C1 segment of cervical spinal cord (tissue), 14 donors: ENCODE data around the gene AKT3.

ENCODE experiments used
- DNase-seq, 14 donors: peaks; one replicate each; lab custom pipeline; 2025; lab: John Stamatoyannopoulos, UW

Gene AKT3

DNA sequence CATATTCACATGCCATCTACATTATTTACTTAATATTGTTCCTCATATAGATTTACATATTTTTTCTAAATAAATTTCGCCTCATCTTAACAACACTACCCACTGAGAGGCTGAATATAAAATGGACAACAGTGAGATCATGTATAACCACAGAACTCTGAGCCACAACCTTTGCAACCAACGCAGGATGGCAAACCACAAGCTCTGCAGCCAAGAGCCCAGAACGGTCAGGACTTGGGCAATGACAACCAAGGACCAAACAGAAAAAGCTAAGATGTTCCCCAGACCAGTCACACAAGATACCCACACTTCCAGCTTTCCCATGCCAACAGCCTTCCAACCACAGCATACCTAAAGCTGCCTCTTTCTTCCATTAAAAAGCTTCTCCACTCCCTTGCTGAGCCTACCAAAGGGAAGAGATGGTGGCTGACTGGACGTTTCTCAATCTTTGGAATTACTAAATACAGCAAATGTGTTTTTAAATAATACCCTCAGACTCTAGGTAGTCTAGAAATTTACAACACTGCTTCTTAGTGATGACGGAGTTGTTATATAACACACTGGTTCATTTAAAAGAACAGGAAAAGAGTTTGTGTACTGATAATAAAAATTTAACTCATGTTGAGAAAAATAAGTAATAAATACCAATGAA is 117.9 kb downstream of the AKT3 start:
- DNase-seq, result peak in 1 of 14 donors; percentile 11

DNA sequence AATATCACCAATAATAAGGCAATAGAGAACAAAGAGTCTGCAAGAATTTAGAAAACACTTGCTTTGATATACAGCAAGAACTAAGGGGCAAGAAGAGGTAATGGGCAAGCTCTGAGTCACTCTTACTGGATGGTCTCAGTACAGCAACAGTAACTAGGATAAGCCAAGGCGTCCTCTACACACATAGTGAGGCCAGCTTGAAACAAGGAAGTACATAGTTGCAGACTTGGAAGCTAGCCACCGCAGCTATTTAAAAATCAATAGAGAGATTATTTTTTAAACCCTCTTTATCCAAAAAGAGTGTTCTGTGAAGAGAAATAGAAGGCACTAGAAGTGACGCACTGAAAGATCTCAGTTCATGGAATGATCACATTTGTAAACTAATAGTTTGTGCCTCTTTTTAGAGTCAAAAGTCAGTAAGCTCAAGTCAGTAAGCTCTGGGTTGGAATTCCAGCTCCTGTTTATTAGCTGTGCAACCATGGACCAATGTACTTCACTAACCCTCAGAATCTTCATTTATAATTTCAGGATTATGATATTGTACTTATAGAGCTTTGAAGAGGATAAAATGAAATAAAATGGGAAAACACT is 118.6 kb downstream of the AKT3 start:
- DNase-seq, result peak in 3 of 14 donors; percentile 22 to 36 (median 27)

DNA sequence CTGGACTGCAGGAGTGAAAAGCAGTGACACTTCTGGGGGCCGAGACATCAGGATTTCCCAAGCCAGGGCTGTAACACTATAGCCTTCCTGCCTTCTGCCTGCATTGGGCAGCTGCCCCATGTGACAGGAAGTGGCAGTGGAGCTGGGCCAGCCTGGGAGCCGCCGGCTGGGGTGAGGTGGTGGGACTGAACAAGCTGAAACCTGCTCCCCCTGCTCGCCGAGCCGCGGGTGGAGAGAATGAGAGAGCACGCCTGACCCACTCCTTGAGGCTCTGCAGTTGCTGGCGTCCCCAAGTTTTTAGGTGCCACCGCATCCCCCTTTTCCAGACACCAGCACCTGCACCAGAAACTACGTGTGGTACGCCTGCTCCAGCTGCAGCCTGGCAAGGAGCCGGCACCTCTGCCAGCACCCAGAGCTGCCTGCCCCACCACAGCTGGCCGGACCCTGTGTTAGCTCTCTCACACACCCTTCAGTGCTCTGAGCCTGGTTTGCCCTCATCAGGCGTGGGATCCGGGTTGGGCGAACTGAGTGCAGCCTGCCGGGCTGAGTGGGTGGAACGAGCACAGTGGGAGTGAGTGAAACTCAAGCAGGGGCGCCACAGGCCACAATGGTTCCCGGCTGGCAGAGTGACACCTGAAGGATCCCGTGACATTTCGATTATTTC is 119.4 kb downstream of the AKT3 start:
- DNase-seq, result peak in 6 of 14 donors; percentile 25 to 58 (median 42)

DNA sequence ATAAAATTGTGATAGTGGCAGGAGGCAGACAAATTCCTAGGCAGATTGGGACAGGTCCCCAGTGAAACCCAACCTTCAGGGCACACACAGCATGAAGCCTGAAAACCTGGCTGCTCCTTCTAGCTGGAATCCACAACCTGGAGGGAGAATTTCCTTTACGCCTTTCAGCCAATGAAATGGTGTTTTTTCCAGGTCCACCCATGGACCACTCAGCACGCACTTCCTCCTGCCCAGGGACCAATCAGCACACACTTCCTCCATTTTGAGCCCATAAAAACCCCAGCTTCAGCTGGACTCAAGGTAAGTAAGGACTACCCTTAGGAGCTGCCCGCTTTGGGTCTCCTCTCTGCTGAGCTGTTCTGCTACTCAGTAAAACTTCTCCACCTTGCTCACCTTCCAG is 120.1 kb downstream of the AKT3 start:
- no peak for DNase-seq

DNA sequence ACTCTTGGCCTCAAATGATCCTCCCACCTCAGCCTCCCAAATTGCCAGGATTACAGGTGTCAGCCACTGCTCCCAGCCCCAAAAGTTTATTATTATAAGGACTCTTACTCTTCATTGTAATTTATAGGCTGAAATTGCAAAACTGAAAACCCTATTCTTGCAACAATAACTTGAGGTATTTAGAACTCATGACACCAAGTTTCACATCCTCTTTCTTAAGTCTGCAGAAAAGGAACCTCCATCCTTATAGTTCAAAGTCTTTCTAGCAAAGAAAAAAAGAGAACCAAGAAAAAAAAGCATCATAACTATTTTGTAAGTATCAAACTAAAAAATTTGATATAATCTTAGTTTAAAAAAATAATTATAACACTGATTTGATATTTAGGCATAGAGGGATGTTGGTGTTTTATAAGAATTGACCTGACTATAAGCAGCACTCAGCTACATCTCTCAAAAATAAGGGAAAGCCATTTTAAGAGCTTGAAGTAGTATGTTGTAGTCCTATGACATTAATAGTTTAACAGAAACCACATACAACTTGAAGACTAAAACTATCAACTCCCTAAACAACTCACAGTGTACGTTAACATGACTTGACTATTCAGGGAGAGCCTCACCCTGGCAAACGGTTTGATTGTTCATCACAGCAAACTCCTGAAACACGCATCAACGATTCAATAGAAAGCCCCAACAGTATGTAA is 122.4 kb downstream of the AKT3 start:
- DNase-seq, result no peak

DNA sequence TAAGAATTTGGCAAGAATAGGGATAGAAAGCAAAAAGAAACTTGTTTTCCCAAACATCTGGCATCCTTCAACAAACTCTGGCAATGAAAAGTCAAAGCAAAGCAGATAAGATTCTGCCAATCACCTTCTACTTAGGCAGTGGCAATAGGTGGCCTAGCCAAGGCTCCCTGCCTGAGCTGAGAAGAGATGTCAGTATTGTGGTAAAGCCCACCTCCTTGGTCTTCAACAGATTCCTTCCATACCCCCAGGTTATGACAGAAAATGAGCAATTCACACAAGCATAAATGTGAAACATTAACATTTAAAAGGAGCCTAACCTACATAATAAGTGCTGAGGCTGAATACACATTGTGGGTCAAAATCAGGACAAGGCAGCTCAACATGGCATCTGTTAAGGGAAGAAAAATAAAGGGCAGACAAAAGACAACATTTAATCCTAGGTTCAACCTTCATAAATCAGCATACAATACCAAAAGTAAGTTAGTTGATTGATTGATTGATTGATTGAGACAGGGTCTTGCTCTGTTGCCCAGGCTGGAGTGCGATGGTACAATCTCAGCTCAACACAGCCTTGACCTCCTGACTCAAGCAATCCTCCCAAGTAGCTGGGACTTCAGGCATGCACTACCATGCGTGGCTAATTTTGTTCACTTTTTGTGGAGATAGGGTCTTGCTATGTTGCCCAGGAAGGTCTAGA is 123.1 kb downstream of the AKT3 start:
- DNase-seq, result peak in 1 of 14 donors; percentile 19

DNA sequence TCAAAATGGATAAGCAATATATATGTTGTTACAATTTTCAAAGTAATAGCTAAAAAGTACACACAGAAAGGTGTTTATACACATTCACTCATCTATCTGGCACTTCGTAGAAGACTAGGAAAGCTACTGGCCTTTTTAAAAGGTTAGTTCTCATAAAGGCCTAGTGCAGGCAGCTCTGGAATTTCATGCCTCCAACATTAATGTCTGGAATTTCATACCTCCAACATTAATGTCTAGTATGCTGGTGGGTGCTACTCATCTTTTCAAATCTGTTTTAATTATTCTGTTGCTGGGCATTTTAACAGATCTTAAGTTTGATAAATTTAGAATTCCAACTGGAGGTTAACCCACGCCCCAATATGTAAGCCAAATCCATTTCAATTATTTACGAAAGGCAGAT is 124.2 kb downstream of the AKT3 start:
- no peak for DNase-seq

DNA sequence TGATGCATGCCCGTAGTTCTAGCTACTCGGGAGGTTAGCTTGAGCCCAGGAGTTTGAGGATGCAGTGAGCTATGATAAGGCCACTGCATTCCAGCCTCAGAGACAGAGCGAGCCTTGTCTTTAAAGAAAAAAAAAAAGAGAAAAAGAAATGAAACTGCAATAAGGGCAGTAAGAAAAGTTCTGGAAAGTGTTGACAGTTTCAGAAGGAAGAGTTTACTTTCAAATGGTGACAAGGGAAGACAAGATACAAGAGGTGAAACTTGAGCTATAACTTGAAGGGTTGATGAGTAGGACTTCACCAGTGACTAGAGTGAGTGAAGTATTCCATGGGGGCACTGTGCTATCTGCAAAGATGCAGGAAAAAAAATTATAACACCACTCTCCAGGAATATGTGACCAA is 125.0 kb downstream of the AKT3 start:
- no peak for DNase-seq

DNA sequence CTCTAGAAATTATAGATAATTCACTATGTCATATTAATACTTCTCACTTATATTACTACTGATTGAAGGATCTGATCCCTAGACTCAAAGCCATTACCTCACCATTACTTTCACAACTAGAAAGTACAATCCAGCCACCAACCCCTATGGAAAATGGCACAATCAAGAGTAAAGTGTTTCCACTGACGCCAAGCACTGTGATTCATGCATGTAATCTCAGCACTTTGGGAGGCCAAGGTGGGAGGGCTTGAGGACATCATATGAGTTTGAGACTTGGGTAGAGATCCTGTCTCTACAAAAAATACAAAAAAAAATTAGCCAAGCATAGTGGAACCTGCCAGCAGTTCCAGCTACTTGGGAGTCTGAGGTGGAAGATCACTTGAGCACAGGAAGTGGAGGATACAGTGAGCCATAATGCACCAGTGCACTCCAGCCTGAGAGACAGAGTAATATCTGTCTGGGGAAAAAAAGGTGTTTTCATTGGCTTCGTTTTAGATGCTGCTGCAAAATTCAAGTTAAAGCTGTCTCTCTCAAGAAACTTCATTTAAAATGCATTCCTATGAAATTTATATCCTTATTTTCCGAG is 126.5 kb downstream of the AKT3 start:
- DNase-seq, result no peak

DNA sequence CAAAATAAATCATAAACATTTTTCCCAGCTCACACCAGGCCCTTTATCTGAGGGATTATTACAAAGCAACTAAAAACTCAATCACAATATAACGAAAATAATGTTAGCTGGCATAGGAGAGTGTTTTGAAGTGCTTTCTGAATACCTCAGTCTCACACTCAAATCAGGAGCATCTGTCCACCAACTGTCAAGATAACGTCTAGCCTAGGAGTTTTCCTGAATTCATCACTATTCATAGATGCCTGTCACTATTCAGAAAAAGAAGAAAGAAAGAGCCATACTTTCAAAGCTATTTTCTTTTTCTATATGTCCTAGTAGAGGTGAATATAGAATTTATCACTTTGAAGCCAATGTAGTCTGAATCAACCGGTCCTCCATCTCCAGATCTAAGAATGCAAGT is 127.0 kb downstream of the AKT3 start:
- DNase-seq, result no peak

DNA sequence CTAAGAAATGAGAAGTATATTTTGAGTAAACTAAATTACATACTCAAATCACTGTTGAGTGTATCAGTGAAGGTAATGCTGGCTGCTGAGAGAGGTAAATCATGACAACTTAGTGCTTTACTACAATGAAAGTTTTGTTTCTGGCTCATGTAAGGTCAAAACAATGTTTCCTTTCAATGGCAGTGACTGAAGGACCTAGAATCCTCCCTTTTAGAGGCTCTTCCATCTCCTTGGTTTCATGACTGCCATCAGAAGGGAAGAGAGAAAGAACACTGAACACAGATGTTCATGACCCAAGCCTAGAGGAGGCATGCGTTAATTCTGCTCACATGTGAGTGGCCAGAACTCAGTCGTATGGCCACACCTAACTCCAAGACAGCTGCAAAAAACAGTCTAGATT is 130.6 kb downstream of the AKT3 start:
- no peak for DNase-seq

DNA sequence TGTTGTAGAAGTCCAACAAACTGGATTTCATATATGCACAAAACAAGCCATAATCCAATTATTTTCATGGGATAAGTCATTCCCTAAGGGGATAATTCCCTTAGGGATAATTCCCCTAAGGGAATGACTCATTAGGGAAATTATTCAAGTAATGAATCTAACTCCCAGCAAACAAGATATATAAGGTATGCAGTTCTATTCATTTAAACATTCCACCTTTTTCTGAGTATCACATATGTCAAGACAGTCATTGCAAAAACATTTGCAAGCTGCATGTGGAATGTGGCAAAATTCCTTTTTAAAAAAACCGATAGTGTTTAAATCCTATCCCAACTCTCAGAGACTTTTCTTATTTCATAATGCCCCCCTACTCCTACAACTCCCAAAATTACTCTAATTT is 131.2 kb downstream of the AKT3 start:
- DNase-seq, result no peak

DNA sequence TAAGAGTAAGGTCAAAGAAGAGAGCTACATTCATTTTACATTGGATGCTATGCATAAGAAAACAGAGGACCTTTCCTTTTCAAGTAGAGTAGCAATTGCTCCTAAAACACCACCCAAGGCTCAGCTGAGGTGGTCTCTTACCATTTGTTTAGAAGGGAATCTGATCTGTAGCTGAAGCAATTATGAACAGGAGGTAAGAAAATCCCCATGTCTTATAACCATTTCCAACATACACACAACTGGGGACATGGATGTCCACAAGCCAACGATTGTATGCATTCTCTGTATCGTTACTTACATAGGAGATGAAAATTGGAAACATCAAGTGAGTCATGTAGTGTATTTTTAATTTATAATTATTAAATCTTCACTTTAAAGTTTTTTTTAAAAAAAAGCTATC is 132.0 kb downstream of the AKT3 start:
- no peak for DNase-seq

DNA sequence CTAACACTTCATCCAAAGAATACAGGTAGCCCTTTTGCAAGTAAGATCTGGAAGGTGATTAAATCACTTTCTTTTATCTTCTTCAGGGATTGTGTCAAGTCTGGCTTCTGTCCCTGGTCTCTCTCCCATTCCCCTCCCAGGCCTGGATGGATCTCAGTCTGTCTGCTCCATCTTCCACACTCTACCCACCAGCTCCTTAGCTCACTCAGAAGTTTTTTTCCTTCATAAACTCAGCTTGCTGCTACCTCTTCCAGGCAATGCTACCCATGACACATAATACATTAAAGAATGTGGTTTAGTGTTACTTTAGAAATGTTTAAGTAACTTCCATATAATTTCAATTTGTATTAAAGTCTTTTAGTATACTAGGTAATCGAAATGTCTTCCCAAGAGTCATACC is 133.1 kb downstream of the AKT3 start:
- no peak for DNase-seq

DNA sequence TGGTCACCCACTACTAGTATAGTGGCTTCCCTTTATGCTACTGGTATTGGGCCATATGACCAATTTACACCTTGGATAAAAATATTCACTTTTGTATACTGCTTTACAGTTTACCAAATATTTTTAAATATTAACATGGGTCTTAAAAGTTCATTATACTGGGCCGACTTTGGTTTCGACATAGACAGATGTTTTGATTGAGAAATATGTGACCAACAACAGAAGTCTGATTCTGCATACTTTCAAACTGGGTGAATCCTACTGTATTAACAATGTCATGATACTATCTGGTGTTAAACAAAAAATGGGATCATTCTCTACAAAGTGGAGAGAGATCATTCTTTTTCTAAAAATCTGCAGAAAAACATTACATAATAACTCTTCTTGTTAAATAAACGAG is 134.8 kb downstream of the AKT3 start:
- no peak for DNase-seq

DNA sequence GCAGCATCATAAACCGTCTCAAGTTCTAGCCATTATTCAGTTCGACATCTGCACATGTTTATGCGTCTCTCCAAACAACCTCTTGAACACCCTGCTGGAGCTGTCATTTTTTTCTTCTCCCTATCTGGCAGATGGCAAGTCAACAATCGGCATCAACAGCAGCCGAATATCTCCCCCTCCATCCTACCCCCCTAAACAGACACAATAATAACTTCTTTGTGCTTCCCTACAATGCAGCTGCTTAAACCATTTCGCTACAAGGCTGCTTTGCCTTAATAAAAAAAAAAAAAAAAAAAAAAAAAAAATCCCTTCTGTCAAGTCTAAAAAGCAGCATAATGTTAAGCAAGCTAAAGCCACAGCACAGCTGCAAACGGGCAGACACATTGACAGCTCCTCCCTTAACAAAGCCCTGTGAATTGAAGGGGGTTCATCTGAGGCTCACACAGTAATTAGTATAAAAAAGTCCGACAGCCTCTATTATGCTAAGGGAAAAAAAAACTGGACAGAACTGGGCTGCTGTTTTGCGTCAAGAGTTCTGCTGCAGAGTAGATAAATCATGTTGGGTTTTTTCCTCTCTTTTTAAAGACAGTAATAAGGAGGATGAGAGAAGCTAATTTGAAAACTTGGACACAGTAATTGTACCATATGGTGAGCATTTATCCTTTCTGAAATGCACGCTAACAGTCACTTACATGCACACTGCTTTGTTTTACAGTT is 136.4 kb downstream of the AKT3 start:
- peak in 7 of 14 donors; percentile 21 to 65 (median 57) for DNase-seq

DNA sequence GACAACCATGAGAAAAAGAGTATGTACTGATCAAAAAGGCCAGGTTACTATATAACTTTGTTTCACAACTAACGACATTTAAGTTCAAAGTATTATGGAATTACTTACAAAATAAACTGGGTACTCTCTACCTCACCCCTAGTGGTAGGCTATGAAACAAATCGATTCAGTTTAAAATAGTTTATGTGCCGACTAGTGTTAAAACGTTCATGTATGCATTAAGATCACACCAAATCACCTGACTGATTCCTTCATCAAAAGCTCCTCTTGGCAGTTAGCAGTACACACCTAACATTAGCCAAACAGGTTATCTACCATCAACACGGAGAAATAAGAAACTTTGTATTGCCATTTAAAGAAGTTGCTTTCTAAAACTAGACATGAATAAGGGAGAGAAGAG is 137.1 kb downstream of the AKT3 start:
- no peak for DNase-seq

DNA sequence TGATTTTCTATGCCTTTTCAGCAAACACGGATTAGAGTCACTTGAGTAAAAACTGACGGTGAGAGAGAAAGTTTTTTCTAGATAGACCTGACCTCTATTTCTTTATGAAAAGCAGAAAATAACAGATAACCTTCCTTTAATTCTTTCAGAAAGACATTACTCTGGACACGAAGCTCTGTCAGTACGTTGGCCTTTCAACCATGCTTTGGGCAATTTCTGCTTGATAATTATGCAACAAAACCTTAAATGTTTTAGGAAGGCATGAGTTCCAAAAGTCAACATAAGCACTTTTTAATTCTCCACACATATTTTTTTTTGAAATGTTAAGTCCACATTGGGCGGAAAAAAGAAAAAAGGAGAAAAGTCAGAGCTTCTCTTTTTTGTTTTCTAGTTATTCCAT is 137.8 kb downstream of the AKT3 start:
- no peak for DNase-seq

DNA sequence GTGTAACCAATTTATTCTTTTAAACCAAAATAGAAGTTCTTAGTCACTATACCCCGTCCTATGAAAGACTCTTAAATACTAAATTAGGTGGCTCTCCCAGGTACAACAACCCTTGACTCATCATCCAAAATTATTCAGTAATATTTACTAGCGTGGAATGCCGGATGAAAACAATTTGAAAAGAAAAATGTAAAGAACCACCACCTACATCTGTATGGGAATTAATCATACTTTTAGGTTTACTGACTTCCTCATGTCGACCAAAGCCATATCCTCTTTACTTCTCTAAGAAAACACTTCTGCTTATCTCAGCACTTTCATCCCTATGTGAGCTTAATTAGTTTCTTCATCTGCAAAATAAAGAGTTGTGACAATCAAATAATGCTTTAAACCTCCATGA is 139.6 kb downstream of the AKT3 start:
- no peak for DNase-seq

DNA sequence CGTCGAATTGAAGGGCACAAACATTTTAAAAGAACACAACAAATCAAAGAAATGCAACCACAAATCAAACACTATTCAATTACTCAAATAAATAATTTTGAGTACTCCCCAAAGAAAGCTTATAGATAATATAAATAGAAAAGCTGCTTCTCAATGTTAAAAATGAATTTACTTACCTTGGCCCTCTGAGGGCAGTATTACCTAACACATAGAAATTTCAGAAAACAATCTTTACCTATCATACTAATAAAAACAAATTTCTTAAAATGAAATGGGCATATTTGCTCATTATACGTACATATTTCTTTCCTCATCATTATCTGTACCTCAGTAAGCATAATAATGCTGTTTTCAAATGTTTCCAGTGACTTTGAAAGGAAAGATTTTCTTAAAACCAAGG is 141.8 kb downstream of the AKT3 start:
- no peak for DNase-seq

DNA sequence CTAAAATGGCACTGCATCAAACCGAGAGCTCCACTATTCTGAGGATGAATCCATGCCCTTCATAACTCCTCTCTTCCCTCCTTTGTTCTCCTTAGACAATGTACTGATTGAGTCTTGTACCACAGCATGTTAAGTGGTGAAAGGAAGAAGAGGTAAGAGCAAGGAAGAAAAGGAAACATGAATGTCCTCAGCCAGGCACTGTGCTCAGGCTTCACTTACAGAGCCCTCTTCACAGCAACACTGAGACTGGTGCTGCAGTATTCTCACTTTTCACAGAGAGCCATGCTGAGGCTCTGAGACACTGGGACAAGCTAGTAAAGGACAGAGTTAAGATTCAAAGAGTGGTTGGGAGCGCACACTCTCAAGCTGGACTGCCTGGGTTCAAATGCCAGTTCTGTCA is 143.5 kb downstream of the AKT3 start:
- DNase-seq, result peak in 2 of 14 donors; percentile 11 to 28
